GM21528 (cell line): ENCODE results near the gene INVS.
"Not testable (repeated sequence)": the region's sequence is repeated elsewhere in the genome, so short reads cannot be mapped to it uniquely, and the experiment has no call there.

Experiments
- ATAC-seq: cut with Tn5 transposase; IDR thresholded peaks from one replicate; pipeline ENCODE4 v1.9.1; 2021; ENCODE audit warnings: mild to moderate bottlenecking, moderate library complexity; ENCODE audit not compliant: unreplicated experiment, low FRiP score

INVS gene

DNA sequence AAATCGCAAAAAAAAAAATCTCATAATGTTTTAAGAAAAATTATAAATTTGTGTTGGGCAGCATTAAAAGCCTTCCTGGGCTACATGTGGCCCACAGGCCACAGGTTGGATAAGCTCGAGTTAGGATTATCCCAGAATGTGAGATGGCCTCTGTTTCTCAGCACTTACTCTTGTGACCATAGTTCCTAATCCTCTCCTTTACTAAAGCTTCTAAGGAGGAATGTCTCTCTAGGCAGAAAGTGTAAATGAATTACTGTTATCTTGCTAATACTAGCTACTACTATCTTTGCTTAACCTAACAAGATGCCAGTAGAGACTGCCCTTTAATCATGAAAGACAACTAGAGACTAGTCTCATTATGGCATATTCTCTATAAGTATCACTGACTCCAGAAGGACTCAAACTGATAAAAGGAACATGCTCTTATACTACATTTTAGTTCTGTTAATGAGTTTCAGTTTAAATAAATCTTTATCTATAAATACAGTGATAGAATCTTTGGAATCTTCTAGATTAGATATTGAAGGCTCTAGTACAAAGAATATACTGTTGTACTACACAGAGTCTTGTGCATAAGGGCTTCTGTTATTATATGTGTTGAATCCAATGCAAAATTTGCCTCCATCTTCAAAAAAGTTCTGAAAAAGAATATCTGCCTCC lies 13.8 kb downstream of the INVS start:
- ATAC-seq: no peak

- ATAC-seq: no peak
Observed at GRCh38 chr9:100117316-100117715, 18.3 kb downstream of the INVS start.

- ATAC-seq: no peak
Observed at GRCh38 chr9:100120286-100120685, 21.2 kb downstream of the INVS start.

- no peak for ATAC-seq
Observed at GRCh38 chr9:100125236-100125635, 26.2 kb downstream of the INVS start.

DNA sequence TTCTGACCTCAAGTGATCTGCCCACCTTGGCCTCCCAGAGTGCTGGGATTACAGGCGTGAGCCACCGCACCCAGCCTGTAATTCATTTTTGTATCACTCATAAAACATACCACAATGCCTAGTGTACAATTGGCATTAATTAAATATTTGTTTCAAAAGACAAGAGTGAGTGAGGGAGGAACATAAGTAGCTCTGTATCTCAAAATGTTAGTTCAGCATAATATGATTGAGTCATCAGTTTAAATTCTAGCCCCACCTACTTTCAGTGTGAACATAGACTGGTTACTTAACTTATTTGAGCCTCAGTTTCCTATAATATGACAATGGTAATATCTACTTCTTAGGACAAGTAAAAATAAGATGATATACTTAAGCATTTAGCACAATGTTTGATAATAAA lies 26.9 kb downstream of the INVS start:
- ATAC-seq: no peak

DNA sequence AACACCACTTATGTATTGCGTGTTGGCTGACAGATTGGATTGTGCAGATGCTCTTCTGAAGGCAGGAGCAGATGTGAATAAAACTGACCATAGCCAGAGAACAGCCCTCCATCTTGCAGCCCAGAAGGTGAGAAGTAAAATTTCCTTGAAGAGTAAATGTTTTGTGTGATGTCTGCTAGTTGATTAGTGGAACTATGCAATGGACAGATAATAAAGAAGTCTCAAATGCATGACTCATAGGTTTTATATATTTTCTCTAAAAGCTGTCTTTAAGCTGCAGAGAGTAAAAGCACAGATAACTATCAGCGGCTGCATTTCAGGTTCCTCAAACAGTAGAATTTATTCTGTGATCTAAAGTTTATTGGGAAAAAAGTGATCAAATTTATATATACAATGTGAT lies 27.4 kb downstream of the INVS start:
- no peak for ATAC-seq

DNA sequence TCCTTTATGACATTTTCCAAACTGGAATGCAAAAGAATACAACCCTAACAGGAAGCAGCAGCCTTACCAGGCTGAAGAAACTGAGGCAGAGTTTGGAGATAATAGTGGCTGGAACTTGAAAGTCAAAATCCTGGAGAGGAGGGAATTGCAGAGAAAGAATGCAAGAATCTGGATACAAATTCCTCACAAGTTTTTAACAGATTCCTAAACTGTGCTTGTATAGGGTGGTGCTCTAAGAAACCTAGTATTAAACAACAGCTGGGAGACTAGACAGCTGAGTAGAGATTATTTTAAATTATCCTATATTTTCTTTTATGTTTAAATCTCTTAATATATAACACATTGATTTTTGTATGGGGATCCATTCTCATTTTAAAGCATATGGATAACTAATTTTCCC lies 30.7 kb downstream of the INVS start:
- no peak for ATAC-seq

DNA sequence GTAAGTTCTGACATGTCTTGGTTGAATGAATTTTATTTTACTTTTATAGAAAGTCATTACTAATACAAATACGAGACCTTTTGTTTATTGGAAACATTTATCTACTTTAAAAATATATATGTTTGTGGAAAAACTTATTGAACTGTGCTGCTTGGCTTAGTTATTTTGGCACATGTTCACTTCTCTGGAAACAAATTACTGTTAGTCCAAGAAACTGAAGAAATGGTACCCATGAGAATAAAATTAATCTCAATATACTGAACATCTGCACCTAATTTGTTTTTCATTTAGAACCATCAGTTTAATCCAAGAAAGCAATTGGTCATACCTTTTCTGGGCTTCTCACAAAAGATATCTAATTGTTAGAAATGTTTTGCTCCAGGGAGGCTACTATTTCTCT lies 32.2 kb downstream of the INVS start:
- no peak for ATAC-seq

- ATAC-seq: no peak
Observed at GRCh38 chr9:100131875-100132430, 32.9 kb downstream of the INVS start.

DNA sequence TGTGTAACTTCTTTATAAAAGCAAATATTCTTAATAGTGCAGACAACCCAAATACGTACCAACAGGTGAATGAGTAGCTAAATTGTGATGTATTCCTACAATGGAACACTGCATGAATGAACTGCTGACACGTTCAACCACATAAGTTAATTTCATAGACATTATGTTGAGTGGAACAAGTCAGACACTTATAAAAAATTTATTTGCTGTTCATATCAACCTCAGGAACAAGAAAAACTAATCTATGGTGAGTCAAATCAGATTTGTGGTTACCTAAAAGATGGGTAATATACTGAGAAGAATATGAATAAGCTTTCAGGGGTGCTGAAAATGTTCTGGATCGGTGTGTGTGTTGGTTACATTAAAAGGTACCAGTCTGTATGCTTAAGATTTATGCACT lies 35.7 kb downstream of the INVS start:
- no peak for ATAC-seq

DNA sequence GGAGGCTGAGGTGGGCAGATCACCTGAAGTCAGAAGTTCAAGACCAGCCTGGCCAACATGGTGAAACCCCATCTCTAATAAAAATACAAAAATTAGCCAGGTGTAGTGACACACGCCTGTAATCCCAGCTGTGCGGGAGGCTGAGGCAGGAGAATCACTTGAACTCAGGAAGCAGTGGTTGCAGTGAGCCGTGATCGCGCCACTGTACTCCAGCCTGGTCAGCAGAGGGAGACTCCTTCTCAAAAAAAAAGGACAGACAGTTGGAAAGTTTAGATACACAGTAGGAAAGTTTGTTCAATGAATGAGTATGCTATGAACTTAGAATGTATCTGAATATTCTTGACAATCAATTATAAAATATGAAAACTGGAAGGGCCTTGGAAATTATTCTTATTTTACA lies 37.8 kb downstream of the INVS start:
- not testable (repeated sequence) for ATAC-seq

GRCh38 chr9:100140303-100140702 lies 41.3 kb downstream of the INVS start:
- ATAC-seq: not testable (repeated sequence)

- not testable (repeated sequence) for ATAC-seq
Observed at GRCh38 chr9:100141862-100142261, 42.8 kb downstream of the INVS start.

DNA sequence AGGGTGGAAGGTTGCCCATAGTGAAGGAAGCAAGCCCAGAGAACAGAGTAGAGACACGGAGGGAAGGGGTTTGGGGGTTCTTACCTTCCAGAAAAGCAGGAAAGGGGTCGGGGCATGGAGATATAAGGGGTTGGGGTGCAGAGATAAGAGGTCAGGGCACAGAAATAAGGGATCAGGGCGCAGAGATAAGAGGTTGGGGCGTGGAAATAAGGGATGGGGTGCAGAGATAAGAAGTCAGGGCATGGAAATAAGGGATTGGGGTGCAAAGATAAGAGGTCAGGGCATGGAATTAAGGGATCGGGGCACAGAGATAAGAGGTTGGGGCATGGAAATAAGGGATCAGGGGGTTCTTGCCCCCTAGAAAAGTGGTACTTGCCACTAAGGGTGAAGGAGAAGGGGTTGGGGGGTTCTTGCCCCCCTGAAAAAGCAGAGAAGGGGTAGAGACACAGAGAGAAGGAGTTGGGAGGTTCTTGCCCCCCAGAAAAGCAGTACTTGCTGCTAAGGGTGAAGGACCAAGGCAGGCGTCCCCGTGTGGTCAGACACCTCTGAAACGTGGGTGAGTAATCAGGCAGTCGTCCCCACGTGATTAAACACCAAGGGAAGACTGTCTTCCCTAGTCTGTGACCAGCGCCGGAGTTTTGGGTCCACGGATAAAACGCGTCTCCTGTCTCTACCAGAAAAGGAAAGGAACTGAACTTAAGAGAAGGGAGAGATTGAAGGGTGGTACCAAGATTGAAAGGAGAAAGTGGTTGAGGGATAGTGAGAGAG lies 46.3 kb downstream of the INVS start:
- ATAC-seq: not testable (repeated sequence)

- not testable (repeated sequence) for ATAC-seq
Observed at GRCh38 chr9:100145976-100146375, 46.9 kb downstream of the INVS start.

- ATAC-seq: no peak
Observed at GRCh38 chr9:100150214-100150613, 51.2 kb downstream of the INVS start.

DNA sequence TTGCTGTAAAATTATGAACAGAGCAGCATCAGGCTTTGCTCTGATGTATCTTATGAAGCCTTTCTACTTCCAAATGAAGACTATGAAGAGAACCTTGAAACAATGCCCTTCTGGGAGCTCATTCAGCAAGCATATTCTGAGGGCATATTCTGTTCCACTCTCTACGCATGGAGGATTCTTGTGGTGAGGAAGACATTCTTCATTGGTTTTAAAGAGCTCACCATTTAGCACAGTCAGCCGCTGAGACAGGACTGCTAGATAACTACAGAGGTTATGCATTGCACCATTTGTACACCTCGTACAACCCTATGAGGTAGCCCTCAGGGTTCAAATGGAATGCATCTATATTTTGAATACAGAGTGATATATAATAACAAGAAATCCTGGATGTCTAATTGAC lies 61.0 kb downstream of the INVS start:
- ATAC-seq: no peak

DNA sequence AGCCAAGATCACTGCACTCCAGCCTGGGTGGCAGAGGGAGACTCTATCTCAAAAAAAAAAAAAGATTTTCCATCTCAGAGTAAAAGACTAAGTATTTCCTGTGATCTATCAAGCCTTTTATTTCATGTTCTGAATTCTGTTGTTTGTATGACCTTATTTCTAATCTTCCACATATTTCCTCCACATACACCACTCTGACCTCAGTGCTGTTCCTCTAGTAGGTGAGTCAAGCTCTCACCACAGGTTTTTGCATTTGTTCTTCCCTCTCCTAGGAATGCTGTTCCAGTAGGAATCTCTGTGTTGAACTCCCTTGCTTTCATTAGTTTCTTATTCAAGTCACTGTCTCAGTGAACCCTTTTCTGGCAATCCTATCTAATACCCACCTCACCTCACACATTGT lies 68.1 kb downstream of the INVS start:
- ATAC-seq: no peak

GRCh38 chr9:100167915-100168654 lies 69.0 kb downstream of the INVS start:
- no peak for ATAC-seq

- ATAC-seq: no peak
Observed at GRCh38 chr9:100170085-100170484, 71.0 kb downstream of the INVS start.

DNA sequence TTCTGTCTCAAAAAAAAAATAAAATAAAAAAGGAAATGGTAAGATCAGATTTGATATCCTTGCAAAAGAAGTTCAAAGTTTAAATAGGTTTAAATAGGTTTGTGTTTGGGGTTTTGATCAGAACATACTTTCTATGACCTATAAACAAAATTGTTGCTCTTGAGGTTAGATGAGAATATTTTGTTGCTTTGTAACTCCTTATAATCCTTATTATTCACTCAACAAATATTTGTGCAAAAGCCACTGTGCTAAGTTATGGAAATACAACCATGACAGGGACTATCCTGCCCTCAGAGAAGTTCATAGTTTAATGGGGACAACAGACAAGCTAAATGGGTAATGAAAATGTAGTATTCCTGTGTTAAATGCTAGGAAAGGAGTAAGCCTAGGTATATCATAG lies 71.5 kb downstream of the INVS start:
- no peak for ATAC-seq
